NCI-H2227 treated with DMSO at 0.1 percent for 48 hours (cell line): ENCODE data around the gene NLRC5.
"Not testable (repeated sequence)": the region's sequence is repeated elsewhere in the genome, so short reads cannot be mapped to it uniquely, and the experiment has no call there.

ENCODE experiments used
- DNase-seq: peaks from one replicate; lab custom pipeline; 2025; lab: John Stamatoyannopoulos, UW

NLRC5 gene

GRCh38 chr16:57105184-57105583 lies 115.8 kb downstream of the NLRC5 start:
- DNase-seq: no peak

- no peak for DNase-seq
Observed at GRCh38 chr16:57106767-57107166, 117.4 kb downstream of the NLRC5 start.

GRCh38 chr16:57107321-57107922 lies 118.1 kb downstream of the NLRC5 start:
- no peak for DNase-seq

- DNase-seq: no peak
Observed at GRCh38 chr16:57108432-57108831, 119.1 kb downstream of the NLRC5 start.

GRCh38 chr16:57109259-57110105 lies 120.1 kb downstream of the NLRC5 start:
- DNase-seq: not testable (repeated sequence)

- no peak for DNase-seq
Observed at GRCh38 chr16:57110937-57111336, 121.6 kb downstream of the NLRC5 start.

GRCh38 chr16:57111420-57111819 lies 122.1 kb downstream of the NLRC5 start:
- DNase-seq: no peak

- no peak for DNase-seq
Observed at GRCh38 chr16:57112403-57113041, 123.2 kb downstream of the NLRC5 start.

GRCh38 chr16:57113042-57113453 lies 123.7 kb downstream of the NLRC5 start:
- no peak for DNase-seq

GRCh38 chr16:57113664-57114063 lies 124.3 kb downstream of the NLRC5 start:
- no peak for DNase-seq

GRCh38 chr16:57115168-57115513 lies 125.8 kb downstream of the NLRC5 start:
- no peak for DNase-seq

GRCh38 chr16:57115514-57116182 lies 126.3 kb downstream of the NLRC5 start:
- peak; percentile 88 for DNase-seq

- no peak for DNase-seq
Observed at GRCh38 chr16:57118461-57119084, 129.2 kb downstream of the NLRC5 start.

- DNase-seq: no peak
Observed at GRCh38 chr16:57123216-57123973, 134.0 kb downstream of the NLRC5 start.

- DNase-seq: no peak
Observed at GRCh38 chr16:57123974-57124674, 134.8 kb downstream of the NLRC5 start.

- no peak for DNase-seq
Observed at GRCh38 chr16:57125376-57125775, 136.0 kb downstream of the NLRC5 start.

GRCh38 chr16:57125969-57126368 lies 136.6 kb downstream of the NLRC5 start:
- DNase-seq: no peak

- no peak for DNase-seq
Observed at GRCh38 chr16:57126411-57126810, 137.1 kb downstream of the NLRC5 start.

GRCh38 chr16:57127037-57127763 lies 137.8 kb downstream of the NLRC5 start:
- no peak for DNase-seq

GRCh38 chr16:57127836-57128235 lies 138.5 kb downstream of the NLRC5 start:
- DNase-seq: no peak
